GM19099 (cell line): ENCODE results near the gene ZNF197.

Experiments used
- POLR2A ChIP-seq: IDR thresholded peaks from 3 replicates; pipeline ENCODE4 v1.6.1; 2011; ENCODE audit warnings: low read depth; ENCODE audit not compliant: insufficient read length; ENCODE audit errors: extremely low read depth

ZNF197 gene

DNA sequence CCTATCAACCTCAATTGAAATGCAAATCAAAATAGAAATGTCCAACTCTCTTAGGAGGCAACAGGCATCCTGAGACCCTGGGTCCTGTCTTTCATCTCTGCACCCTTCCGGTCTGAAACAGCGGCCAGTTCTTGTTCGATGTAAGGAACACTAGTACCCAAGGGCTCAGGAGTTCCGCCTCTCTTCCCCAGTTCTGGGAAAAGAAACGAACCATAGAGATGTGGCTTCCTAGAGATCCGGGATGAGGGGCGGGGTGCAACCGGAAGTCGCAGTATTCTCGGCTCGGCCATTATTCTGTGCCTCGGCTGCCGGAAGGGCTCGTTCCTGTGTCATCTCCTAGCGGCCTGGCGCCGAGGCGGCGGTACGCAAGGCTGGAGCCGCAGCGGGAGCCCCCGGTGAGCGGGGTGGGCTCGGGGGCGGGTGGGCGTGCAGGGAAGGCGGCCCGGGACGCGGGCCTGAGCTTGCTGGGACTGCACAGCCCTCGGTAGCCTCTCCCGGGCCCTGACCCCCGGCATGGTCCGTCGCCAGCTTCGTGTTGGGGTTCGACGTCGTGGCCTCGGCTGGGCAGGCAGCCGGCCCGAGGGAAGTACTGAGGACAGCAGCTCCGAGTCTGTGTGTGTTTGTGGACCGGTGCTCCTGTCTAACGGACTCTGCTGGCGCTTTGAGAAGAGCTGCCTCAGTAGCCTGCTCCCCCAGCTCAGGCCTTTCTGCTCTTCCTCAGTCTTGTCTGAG lies at the start of gene ZNF197:
ZNF197 (plus strand) TSS at position 288 of the 732 bp plus-strand sequence. CDS start 4,119 bp downstream, outside the sequence.
- TF ChIP-seq POLR2A, result peak; percentile 77

DNA sequence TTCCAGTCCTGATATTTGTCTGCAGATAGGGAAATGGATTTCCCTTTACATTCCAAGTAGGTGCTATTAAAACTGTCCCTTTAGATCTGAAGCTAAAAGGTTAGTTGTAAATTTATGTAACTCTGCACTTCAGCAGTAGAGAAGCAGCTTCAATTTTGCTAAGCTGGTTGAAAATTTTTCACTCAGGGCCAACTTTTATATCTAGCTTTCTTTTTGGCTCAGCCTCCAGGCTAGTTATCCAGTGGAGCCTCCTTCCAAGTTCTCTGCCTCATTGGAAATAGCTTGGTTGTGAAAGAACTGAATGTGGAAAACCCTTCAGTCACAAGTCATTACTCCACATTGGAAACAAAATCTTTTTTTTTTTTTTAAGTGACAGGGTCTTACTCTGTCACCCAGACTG lies 48.2 kb upstream of the ZNF197 start:
- TF ChIP-seq POLR2A, result no peak

DNA sequence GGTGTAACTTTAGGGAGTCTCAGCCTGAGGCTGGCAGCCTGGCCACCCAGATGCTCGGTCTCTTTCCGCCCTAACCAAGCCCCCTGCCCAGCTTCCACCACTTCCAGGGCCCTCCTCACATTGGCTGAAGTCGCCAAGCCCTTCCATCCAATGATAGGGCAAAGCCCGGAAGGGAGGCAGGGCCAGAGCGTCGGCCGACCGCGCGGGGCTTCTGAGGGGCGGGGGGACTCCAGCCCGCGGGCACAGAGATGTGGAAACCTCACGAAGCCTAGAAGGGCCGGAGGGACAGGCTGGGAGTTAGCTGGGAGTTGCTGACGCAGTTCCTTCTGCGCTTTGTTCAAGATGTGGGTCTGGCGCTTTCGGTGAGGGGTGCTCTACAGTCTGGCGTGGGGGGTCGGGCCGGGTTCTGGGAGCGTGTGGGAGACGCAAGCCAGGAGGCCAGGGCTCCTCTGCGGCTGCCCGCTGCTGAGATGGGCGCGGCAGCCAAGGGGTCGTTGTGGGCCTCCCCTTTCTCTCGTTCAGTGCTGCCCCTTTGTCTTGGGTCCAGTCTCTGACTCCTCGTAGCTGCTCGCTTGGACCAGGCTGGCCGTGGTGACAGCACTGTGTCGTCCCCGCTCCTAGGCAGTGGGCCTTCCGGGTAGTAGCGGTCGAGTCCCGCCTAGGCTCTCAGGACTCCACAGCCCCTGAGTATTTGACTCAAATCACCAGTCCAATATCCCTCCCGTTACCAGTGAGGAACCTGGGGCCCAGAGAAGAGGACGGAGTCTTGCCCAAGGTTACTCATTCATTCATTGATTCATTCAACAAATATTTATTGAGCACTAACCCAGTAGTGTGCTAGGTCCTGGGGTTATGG lies 40.0 kb upstream of the ZNF197 start, which contains the start of gene ZNF660:
ZNF660 (plus strand) TSS at position 319 of the 856 bp plus-strand sequence. CDS start 9,230 bp downstream, outside the sequence.
- peak; percentile 30 for TF ChIP-seq POLR2A

DNA sequence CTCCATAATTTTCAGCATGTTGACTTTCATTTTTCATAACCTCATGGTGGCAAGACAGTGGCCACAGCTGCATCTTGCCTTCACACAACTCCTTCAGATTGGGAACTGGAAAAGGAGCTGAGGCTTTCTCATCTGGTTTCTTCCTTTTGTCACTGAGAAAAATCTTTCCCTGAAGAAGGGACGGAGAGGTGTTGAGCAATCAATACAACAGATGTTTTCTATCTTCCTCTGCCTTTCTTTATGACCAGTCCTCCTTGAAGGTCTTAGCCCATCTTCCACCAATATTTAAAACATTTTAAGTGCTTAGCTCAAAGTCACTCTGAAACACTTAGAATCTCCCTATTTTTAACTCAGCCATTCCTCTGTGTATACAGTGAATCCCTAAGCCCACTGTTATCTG lies 28.2 kb upstream of the ZNF197 start:
- no peak for TF ChIP-seq POLR2A

DNA sequence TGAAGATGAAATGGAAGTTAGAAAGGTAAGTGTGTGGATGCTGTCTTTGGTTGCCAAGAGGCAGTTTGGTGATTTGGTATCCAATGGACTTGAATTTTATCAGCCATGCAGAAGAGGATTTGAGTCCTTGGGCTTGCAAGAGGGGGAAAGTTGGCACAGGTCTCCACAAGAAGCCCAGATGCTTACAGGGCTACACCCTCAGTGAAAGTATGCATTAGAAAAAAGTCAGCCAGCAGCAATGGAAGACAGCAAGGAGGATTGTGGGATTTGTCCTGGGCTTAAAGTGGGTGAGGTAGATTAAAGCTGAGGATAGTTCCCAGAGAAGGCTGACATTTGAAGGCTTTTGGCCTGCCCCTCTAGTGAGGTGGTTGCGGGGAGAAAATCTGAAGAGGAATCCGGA lies 23.1 kb upstream of the ZNF197 start:
- TF ChIP-seq POLR2A, result no peak

DNA sequence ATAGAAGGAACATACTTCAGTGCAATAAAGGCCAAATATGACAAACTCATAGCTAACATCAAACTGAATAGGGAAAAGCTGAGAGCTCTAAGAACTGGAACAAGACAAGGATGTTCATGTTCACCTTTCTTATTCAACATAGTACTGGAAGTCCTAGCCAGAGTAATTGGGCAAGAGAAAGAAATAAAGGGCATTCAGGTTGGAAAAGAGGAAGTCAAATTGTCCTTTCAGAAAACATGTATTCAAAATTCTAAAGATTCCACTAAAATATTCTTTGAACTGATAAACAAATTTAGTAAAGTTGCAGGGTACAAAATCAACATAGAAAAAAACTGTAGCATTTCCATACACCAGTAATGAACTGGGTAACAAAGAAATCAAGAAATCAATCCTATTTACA lies 12.2 kb upstream of the ZNF197 start:
- no peak for TF ChIP-seq POLR2A

DNA sequence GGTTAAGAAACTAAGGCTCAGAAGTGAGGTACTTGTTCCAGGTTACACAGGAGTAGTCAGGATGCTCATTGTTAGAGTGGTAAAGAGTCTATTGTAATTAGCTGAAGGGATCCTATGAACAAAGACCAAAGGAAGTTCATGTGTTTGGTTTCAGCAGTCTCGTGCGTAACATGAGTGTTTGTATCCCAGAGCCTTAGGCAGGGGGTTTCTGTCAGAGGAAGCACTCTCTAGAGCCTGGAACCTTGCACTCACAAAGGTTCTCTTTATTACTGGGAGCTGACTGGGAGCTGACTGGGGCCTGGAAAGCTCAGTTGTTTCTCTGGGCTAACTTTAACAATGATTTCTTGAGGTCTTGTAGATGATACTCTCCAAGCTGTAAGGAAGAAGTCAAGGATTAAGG lies 3.9 kb downstream of the ZNF197 start:
- no peak for TF ChIP-seq POLR2A

DNA sequence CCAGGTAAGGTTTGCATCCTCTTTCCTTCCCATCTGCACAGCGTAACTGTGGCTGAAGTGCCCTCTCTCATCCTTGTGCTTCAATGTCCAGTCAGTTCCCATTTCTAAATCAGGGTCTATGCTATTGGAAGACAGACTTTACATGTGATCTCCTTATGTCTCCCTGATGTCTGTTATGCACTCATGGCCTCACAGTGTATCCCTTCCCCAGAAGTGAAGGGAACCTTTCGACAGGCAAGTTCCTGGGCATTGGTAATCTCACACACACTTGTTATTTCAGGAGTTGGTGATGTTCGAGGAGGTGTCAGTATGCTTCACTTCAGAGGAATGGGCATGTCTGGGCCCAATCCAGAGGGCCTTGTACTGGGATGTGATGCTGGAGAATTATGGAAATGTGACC lies 7.4 kb downstream of the ZNF197 start:
- TF ChIP-seq POLR2A, result no peak

DNA sequence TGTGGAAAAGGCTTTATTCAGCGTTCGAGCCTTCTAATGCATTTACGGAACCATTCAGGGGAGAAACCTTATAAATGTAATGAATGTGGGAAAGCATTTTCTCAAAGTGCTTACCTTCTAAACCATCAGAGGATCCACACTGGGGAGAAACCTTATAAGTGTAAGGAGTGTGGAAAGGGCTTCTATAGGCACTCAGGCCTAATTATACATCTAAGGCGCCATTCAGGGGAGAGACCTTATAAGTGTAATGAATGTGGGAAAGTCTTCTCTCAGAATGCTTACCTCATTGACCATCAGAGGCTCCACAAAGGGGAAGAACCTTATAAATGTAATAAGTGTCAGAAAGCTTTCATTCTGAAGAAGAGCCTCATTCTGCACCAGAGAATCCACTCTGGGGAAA lies 17.5 kb downstream of the ZNF197 start:
- no peak for TF ChIP-seq POLR2A

DNA sequence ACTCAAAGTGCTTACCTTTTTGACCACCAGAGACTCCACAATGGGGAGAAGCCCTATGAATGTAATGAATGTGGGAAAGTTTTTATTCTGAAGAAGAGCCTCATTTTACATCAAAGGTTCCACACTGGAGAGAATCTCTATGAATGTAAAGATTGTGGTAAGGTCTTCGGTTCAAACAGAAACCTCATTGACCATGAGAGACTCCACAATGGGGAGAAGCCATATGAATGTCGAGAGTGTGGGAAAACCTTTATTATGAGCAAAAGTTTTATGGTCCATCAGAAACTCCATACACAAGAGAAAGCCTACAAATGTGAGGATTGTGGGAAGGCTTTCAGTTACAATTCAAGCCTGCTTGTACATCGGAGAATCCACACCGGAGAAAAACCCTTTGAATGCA lies 18.2 kb downstream of the ZNF197 start:
- no peak for TF ChIP-seq POLR2A

DNA sequence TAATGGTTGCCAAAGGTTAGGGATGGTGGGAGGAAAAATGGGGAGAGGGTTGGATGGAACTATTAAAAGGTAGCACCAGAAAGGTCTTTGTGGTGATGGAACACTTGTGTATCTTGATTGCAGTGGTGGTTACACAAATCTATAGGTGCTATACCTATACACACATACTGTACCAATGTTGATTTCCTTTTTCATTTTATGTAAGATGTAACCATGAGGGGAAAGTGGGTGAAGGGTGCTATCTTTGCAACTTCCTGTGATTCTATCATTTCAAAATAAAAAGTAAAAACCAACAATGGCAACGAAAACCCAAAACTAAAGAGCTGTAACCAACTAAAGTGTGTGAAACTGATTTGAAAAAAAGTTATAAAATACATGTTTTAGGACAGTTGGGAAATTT lies 22.9 kb downstream of the ZNF197 start:
- no peak for TF ChIP-seq POLR2A

DNA sequence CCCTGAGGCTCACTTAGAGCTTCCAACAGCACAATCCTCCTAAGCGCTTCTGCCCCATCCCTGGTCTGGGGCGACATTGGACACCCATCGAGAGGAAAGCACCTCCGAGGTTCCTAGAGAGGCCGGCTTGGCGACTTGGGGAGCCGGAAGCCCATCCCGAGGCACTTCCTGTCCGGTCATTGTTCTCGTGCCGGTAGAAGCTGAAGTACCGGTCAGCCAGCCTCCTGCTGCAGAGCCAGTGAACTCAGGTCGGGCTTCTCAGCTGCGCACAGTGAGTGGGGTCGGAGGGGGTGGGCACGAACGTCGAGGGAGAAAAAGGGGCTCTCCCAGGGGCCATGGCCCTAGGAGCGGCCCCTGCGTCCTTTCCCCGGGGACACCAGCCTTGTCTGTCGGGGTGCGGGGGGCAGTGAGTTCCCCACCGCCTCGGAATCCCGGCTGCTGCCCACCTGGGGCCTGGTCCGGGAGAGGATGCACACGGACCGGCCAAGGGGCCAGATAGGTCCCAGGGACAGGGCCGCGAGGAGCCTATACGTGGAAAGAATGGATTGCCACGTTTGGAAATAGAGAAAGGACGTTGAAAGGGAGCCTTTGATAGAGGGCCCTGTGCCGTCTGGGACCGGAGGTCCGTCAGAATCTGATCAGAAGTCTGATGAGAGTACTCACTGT lies 23.9 kb downstream of the ZNF197 start, which contains the start of gene ZNF35:
ZNF35 (plus strand) TSS at position 169 of the 666 bp plus-strand sequence. CDS start 2,336 bp downstream, outside the sequence.
- TF ChIP-seq POLR2A, result peak; percentile 75

DNA sequence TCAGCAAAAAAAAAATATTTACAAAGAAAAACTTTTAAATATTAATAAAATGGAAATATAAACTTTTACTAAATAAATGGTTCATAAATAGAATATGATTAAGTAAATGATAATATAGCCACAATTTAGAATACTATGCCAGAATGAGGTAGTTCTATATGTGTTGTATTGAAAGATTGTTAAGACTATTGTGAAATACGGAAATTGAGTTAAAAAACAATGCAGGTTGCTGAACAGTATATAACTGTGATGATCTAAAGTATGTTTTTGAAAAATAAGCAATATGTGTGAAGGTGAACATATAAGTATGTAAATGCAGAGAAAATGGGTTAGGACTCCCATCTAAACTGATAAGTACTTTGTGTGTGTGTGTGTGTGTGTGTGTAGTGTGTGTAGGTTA lies 24.9 kb downstream of the ZNF197 start:
- TF ChIP-seq POLR2A, result no peak

DNA sequence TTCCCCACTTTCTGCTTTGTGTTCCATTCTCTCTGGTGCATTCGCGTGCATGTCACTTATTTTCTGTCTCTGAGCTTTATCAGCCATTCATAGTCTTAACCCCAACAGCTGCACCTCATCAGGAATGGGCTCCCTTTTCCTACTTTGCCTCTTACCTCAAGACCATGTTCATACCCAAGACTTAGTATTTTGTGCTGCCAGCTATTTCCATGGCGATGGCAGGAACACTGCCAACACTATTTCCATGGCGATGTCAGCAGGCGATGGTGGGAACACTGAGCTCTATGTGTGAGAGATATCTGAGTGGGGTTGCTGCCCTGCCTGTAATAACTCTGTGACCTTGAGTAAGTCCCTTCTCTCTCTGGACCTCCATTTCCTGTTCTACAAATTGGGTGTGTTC lies 29.2 kb downstream of the ZNF197 start:
- TF ChIP-seq POLR2A, result no peak

DNA sequence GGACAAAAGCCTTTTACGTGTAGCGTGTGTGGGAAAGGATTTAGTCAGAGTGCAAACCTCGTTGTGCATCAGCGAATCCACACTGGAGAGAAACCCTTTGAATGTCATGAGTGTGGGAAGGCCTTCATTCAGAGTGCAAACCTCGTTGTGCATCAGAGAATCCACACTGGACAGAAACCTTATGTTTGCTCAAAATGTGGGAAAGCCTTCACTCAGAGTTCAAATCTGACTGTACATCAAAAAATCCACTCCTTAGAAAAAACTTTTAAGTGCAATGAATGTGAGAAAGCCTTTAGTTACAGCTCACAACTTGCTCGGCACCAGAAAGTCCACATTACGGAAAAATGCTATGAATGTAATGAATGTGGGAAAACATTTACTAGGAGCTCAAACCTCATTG lies 34.2 kb downstream of the ZNF197 start:
- TF ChIP-seq POLR2A, result no peak
